ENCODE measurements around the gene SFXN3. TPM values are rescaled to one million over a fixed set of nuclear protein-coding genes. Genes with fewer than 3 reads are reported as not detected.

SFXN3 gene
- total and polyA plus RNA-seq, 2 experiments from 2014 or later = 0.68 to 3.8 TPM

DNA sequence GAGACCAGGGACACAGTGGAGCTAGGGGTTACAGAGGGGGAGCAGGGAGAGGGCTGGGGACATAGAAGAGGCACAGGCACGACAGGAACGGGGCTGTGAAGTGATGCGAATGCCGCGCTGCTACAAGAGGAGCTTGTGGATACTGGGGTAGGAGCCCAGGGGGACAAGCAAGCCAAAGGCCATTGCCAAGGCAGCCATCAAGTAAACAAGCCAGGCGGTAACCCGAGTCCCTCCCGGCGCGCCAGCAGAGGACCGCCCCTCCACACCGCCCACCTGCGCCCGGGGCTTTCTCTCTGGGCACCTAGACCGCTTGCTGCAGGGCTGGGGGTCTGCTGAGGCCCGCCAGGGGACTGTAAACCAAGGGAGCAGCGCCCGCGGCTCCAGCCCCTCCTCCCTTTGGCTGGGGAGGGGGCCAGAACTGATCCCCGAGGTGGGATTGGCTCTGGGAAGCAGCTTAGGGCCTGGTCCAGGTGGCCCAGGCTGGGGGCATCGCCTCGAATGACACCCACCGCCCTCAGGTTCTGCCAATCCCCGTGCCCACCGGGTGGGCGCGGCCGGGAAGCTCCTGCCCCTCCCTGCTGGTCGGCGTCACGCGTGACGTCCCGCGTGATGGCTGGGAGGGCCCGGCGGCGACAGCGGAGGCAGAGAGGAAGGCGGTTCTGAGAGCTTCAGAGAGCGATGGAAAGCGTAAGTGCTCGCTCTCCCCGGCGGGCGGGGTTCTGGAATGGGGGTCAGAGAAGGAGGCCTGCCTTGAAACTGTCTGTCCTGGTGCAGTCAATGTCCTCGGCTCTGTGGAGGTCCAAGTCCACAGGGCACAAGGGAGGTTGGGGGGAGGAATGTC, 982 bp downstream of the SFXN3 start:
- peak overlapping the region; percentile 99 for H2AFZ ChIP-seq

More for the DNA sequence above, 982 bp downstream of the SFXN3 start:
- no peak overlapping the region for H3K27ac ChIP-seq (ENCODE audit: low read depth)
- Mint-ChIP-seq H3K4me3 (peak overlapping the region; percentile 65), H3K36me3 (ENCODE audit: low read depth) (no peaks in the 10 kb centered on the region; the same call in 2 of the 3 replicates), H3K9me3 (no peaks in the 10 kb centered on the region), H3K27me3 (ENCODE audit: insufficient read depth, low read depth, poor library complexity) (peaks cover 50% of the 10 kb centered on the region), H3K27ac (no peak overlapping the region), H3K4me1 (peaks cover 26% of the 10 kb centered on the region)
- ATAC-seq = peak; percentile 47
- TF ChIP-seq EZH2 (IDR thresholded peaks at IDR 0.05; ENCODE audit: low read depth, unreplicated experiment) = no peak
- TF ChIP-seq NANOG (IDR thresholded peaks at IDR 0.05; ENCODE audit: borderline replicate concordance) = no peak
- no peak for TF ChIP-seq JUNB (IDR thresholded peaks at IDR 0.05; ENCODE audit: unreplicated experiment)
- TF ChIP-seq ZNF331 (CRISPR knock-in tag; IDR thresholded peaks at IDR 0.05; ENCODE audit: low read depth) = no peak
- TF ChIP-seq, protein P1, sequence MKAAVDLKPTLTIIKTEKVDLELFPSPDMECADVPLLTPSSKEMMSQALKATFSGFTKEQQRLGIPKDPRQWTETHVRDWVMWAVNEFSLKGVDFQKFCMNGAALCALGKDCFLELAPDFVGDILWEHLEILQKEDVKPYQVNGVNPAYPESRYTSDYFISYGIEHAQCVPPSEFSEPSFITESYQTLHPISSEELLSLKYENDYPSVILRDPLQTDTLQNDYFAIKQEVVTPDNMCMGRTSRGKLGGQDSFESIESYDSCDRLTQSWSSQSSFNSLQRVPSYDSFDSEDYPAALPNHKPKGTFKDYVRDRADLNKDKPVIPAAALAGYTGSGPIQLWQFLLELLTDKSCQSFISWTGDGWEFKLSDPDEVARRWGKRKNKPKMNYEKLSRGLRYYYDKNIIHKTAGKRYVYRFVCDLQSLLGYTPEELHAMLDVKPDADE (IDR thresholded peaks at IDR 0.05) = no peak
- TF ChIP-seq, protein P2, sequence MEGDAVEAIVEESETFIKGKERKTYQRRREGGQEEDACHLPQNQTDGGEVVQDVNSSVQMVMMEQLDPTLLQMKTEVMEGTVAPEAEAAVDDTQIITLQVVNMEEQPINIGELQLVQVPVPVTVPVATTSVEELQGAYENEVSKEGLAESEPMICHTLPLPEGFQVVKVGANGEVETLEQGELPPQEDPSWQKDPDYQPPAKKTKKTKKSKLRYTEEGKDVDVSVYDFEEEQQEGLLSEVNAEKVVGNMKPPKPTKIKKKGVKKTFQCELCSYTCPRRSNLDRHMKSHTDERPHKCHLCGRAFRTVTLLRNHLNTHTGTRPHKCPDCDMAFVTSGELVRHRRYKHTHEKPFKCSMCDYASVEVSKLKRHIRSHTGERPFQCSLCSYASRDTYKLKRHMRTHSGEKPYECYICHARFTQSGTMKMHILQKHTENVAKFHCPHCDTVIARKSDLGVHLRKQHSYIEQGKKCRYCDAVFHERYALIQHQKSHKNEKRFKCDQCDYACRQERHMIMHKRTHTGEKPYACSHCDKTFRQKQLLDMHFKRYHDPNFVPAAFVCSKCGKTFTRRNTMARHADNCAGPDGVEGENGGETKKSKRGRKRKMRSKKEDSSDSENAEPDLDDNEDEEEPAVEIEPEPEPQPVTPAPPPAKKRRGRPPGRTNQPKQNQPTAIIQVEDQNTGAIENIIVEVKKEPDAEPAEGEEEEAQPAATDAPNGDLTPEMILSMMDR (conservative IDR thresholded peaks at IDR 0.05; ENCODE audit: low read depth in 2 of 2) = no peak
- TF ChIP-seq POLR2AphosphoS5 (IDR thresholded peaks at IDR 0.05; ENCODE audit: low read depth) = no peak
- TF ChIP-seq ZNF114 (CRISPR knock-in tag; IDR thresholded peaks at IDR 0.05) = no peak
- TF ChIP-seq, protein P3, sequence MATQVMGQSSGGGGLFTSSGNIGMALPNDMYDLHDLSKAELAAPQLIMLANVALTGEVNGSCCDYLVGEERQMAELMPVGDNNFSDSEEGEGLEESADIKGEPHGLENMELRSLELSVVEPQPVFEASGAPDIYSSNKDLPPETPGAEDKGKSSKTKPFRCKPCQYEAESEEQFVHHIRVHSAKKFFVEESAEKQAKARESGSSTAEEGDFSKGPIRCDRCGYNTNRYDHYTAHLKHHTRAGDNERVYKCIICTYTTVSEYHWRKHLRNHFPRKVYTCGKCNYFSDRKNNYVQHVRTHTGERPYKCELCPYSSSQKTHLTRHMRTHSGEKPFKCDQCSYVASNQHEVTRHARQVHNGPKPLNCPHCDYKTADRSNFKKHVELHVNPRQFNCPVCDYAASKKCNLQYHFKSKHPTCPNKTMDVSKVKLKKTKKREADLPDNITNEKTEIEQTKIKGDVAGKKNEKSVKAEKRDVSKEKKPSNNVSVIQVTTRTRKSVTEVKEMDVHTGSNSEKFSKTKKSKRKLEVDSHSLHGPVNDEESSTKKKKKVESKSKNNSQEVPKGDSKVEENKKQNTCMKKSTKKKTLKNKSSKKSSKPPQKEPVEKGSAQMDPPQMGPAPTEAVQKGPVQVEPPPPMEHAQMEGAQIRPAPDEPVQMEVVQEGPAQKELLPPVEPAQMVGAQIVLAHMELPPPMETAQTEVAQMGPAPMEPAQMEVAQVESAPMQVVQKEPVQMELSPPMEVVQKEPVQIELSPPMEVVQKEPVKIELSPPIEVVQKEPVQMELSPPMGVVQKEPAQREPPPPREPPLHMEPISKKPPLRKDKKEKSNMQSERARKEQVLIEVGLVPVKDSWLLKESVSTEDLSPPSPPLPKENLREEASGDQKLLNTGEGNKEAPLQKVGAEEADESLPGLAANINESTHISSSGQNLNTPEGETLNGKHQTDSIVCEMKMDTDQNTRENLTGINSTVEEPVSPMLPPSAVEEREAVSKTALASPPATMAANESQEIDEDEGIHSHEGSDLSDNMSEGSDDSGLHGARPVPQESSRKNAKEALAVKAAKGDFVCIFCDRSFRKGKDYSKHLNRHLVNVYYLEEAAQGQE (IDR thresholded peaks at IDR 0.05; ENCODE audit: unreplicated experiment) = no peak
- TF ChIP-seq, protein P4, sequence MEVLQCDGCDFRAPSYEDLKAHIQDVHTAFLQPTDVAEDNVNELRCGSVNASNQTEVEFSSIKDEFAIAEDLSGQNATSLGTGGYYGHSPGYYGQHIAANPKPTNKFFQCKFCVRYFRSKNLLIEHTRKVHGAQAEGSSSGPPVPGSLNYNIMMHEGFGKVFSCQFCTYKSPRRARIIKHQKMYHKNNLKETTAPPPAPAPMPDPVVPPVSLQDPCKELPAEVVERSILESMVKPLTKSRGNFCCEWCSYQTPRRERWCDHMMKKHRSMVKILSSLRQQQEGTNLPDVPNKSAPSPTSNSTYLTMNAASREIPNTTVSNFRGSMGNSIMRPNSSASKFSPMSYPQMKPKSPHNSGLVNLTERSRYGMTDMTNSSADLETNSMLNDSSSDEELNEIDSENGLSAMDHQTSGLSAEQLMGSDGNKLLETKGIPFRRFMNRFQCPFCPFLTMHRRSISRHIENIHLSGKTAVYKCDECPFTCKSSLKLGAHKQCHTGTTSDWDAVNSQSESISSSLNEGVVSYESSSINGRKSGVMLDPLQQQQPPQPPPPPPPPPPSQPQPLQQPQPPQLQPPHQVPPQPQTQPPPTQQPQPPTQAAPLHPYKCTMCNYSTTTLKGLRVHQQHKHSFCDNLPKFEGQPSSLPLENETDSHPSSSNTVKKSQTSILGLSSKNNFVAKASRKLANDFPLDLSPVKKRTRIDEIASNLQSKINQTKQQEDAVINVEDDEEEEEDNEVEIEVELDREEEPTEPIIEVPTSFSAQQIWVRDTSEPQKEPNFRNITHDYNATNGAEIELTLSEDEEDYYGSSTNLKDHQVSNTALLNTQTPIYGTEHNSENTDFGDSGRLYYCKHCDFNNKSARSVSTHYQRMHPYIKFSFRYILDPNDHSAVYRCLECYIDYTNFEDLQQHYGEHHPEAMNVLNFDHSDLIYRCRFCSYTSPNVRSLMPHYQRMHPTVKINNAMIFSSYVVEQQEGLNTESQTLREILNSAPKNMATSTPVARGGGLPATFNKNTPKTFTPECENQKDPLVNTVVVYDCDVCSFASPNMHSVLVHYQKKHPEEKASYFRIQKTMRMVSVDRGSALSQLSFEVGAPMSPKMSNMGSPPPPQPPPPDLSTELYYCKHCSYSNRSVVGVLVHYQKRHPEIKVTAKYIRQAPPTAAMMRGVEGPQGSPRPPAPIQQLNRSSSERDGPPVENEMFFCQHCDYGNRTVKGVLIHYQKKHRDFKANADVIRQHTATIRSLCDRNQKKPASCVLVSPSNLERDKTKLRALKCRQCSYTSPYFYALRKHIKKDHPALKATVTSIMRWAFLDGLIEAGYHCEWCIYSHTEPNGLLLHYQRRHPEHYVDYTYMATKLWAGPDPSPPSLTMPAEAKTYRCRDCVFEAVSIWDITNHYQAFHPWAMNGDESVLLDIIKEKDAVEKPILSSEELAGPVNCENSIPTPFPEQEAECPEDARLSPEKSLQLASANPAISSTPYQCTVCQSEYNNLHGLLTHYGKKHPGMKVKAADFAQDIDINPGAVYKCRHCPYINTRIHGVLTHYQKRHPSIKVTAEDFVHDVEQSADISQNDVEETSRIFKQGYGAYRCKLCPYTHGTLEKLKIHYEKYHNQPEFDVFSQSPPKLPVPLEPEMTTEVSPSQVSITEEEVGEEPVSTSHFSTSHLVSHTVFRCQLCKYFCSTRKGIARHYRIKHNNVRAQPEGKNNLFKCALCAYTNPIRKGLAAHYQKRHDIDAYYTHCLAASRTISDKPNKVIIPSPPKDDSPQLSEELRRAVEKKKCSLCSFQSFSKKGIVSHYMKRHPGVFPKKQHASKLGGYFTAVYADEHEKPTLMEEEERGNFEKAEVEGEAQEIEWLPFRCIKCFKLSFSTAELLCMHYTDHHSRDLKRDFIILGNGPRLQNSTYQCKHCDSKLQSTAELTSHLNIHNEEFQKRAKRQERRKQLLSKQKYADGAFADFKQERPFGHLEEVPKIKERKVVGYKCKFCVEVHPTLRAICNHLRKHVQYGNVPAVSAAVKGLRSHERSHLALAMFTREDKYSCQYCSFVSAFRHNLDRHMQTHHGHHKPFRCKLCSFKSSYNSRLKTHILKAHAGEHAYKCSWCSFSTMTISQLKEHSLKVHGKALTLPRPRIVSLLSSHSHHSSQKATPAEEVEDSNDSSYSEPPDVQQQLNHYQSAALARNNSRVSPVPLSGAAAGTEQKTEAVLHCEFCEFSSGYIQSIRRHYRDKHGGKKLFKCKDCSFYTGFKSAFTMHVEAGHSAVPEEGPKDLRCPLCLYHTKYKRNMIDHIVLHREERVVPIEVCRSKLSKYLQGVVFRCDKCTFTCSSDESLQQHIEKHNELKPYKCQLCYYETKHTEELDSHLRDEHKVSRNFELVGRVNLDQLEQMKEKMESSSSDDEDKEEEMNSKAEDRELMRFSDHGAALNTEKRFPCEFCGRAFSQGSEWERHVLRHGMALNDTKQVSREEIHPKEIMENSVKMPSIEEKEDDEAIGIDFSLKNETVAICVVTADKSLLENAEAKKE (CRISPR knock-in tag; IDR thresholded peaks at IDR 0.05) = no peak
- TF ChIP-seq STAT1 (IDR thresholded peaks at IDR 0.05; ENCODE audit: unreplicated experiment) = no peak
- TF ChIP-seq CREB1 (CRISPR knock-in tag; IDR thresholded peaks at IDR 0.05; ENCODE audit: low read depth) = no peak; the same call in 1 of the 2 replicates
- TF ChIP-seq EZH2phosphoT487 (IDR thresholded peaks at IDR 0.05; ENCODE audit: unreplicated experiment) = no peak
- no peaks in the 10 kb centered on the region for H3K36me3 ChIP-seq (ENCODE audit: insufficient read depth)
- no peaks in the 10 kb centered on the region for H3K79me2 ChIP-seq (replicated peaks; ENCODE audit: insufficient read depth)
- H4K20me1 ChIP-seq (replicated peaks; ENCODE audit: insufficient read depth) = no peaks in the 10 kb centered on the region; the same call in 1 of the 2 replicates
- H3K4me3 ChIP-seq = peak overlapping the region; percentile 87
- no peaks in the 10 kb centered on the region for H3F3A ChIP-seq (replicated peaks; ENCODE audit: low read depth)
- peak overlapping the region; percentile 100 for H3K4me2 ChIP-seq
- DNase-seq (ENCODE audit: low spot score) = peak; percentile 84
- H3K27me3 ChIP-seq (ENCODE audit: insufficient read depth) = peaks cover 63% of the 10 kb centered on the region
- peaks cover 27% of the 10 kb centered on the region; the same call in 1 of the 2 replicates for H3K4me1 ChIP-seq (ENCODE audit: insufficient read depth)
- H3K9me2 ChIP-seq (ENCODE audit: insufficient read depth) = no peaks in the 10 kb centered on the region
